HG02852 (cell line): ENCODE measurements around the gene SLC6A7.

ENCODE experiments used
- ATAC-seq: cut with Tn5 transposase; IDR thresholded peaks from one replicate; pipeline ENCODE4 v1.9.1; 2021; ENCODE audit warnings: mild to moderate bottlenecking, moderate library complexity; ENCODE audit not compliant: unreplicated experiment

The SLC6A7 gene

GRCh38 chr5:150189728-150190502 lies at the start of gene SLC6A7:
SLC6A7 (plus strand) TSS chr5:150190062; CDS start chr5:150190328, 266 bp downstream.
- ATAC-seq, result no peak

GRCh38 chr5:150140830-150141229 lies 49.0 kb upstream of the SLC6A7 start:
- ATAC-seq, result no peak

GRCh38 chr5:150141544-150142184 lies 48.2 kb upstream of the SLC6A7 start:
- no peak for ATAC-seq

GRCh38 chr5:150142185-150142958 lies 47.5 kb upstream of the SLC6A7 start:
- ATAC-seq, result no peak

GRCh38 chr5:150142959-150143349 lies 46.9 kb upstream of the SLC6A7 start:
- ATAC-seq, result no peak

GRCh38 chr5:150143350-150144245 lies 46.3 kb upstream of the SLC6A7 start:
- ATAC-seq, result no peak

GRCh38 chr5:150144246-150144801 lies 45.5 kb upstream of the SLC6A7 start:
- no peak for ATAC-seq

GRCh38 chr5:150144879-150145278 lies 45.0 kb upstream of the SLC6A7 start:
- no peak for ATAC-seq

GRCh38 chr5:150146235-150146634 lies 43.6 kb upstream of the SLC6A7 start:
- no peak for ATAC-seq

- ATAC-seq, result no peak
Measured at GRCh38 chr5:150146862-150147601, 42.8 kb upstream of the SLC6A7 start.

GRCh38 chr5:150147670-150148069 lies 42.2 kb upstream of the SLC6A7 start:
- no peak for ATAC-seq

GRCh38 chr5:150148117-150148927 lies 41.5 kb upstream of the SLC6A7 start:
- no peak for ATAC-seq

- no peak for ATAC-seq
Measured at GRCh38 chr5:150149618-150150017, 40.2 kb upstream of the SLC6A7 start.

- no peak for ATAC-seq
Measured at GRCh38 chr5:150152636-150153462, 37.0 kb upstream of the SLC6A7 start.

GRCh38 chr5:150153483-150153882 lies 36.4 kb upstream of the SLC6A7 start:
- ATAC-seq, result no peak

GRCh38 chr5:150153957-150154617 lies 35.8 kb upstream of the SLC6A7 start:
- ATAC-seq, result no peak

- no peak for ATAC-seq
Measured at GRCh38 chr5:150154618-150155128, 35.2 kb upstream of the SLC6A7 start.
